ENCODE data around the gene APOM. TPM values are rescaled to one million over a fixed set of nuclear protein-coding genes. Genes with fewer than 3 reads are reported as not detected.

Gene APOM
- total RNA-seq, 4 donors from 2014 or later: 2.3 to 5.1 (median 4.5) TPM

GRCh38 chr6:31631209-31631608 is 24.5 kb upstream of the APOM start:
- Histone ChIP-seq H3K9me3 (no peaks in the 10 kb centered on the region), H3K4me3 (replicated peaks in 1 of 3) (no peak overlapping the region), H3K4me1 (no peaks in the 10 kb centered on the region), H3K27me3 (no peaks in the 10 kb centered on the region), H3K36me3 (peaks cover 95 to 99% of the 10 kb centered on the region in 2 donors), H3K27ac (no peak overlapping the region)
- WGBS, 2 donors: 87 to 96% methylated on average over 9 to 12 of the region's 16 CpGs
- DNase-seq: no peak
- intact Hi-C loops (cut with DNase I): no loop called here
- TF ChIP-seq CTCF (IDR thresholded peaks at IDR 0.05) (no peak), POLR2A (IDR thresholded peaks at IDR 0.05) (no peak)

GRCh38 chr6:31631681-31632278 is 23.9 kb upstream of the APOM start:
- no peak overlapping the region for H3K27ac ChIP-seq
- H3K4me3 ChIP-seq (replicated peaks in 1 of 3): no peak overlapping the region
- H3K27me3 ChIP-seq: no peaks in the 10 kb centered on the region
- H3K9me3 ChIP-seq: no peaks in the 10 kb centered on the region
- intact Hi-C loops (cut with DNase I): no loop called here
- DNase-seq: no peak
- peaks cover 95 to 99% of the 10 kb centered on the region in 2 donors for H3K36me3 ChIP-seq
- TF ChIP-seq CTCF (IDR thresholded peaks at IDR 0.05): no peak
- TF ChIP-seq POLR2A (IDR thresholded peaks at IDR 0.05): no peak
- H3K4me1 ChIP-seq: no peaks in the 10 kb centered on the region
- 91 to 94% methylated on average over 25 to 29 of the region's 32 CpGs for WGBS, 2 donors

GRCh38 chr6:31632279-31632946 is 23.3 kb upstream of the APOM start:
- intact Hi-C loops (cut with DNase I): no loop called here
- Histone ChIP-seq H3K9me3 (no peaks in the 10 kb centered on the region), H3K4me1 (no peaks in the 10 kb centered on the region), H3K4me3 (replicated peaks in 1 of 3) (no peak overlapping the region), H3K36me3 (peaks cover 95 to 99% of the 10 kb centered on the region in 2 donors), H3K27ac (no peak overlapping the region), H3K27me3 (no peaks in the 10 kb centered on the region)
- no peak for TF ChIP-seq CTCF (IDR thresholded peaks at IDR 0.05)
- no peak for TF ChIP-seq POLR2A (IDR thresholded peaks at IDR 0.05)
- DNase-seq: no peak
- WGBS, 2 donors: 93% methylated on average over 24 to 26 of the region's 26 CpGs

GRCh38 chr6:31633447-31633846 is 22.2 kb upstream of the APOM start:
- WGBS, 2 donors: 84 to 93% methylated on average over 6 to 7 of the region's 7 CpGs
- Histone ChIP-seq H3K4me1 (no peaks in the 10 kb centered on the region), H3K27ac (no peak overlapping the region), H3K9me3 (no peaks in the 10 kb centered on the region), H3K27me3 (no peaks in the 10 kb centered on the region), H3K36me3 (peaks cover 88 to 96% of the 10 kb centered on the region in 2 donors), H3K4me3 (replicated peaks in 1 of 3) (no peak overlapping the region)
- intact Hi-C loops (cut with DNase I): no loop called here
- TF ChIP-seq POLR2A (IDR thresholded peaks at IDR 0.05) (no peak), CTCF (IDR thresholded peaks at IDR 0.05) (no peak)
- DNase-seq: no peak

GRCh38 chr6:31634131-31634530 is 21.6 kb upstream of the APOM start:
- Histone ChIP-seq H3K4me3 (replicated peaks in 1 of 3) (no peak overlapping the region), H3K4me1 (no peaks in the 10 kb centered on the region), H3K9me3 (no peaks in the 10 kb centered on the region), H3K36me3 (peaks cover 87 to 93% of the 10 kb centered on the region in 2 donors), H3K27me3 (no peaks in the 10 kb centered on the region), H3K27ac (no peak overlapping the region)
- intact Hi-C loops (cut with DNase I): no loop called here
- WGBS, 2 donors: 91 to 94% methylated on average over 3 of the region's 3 CpGs
- TF ChIP-seq CTCF (IDR thresholded peaks at IDR 0.05) (no peak), POLR2A (IDR thresholded peaks at IDR 0.05) (no peak)
- DNase-seq: no peak

Data from thyroid gland (tissue), 4 donors.